DND-41 (cell line): Measurements from ENCODE around the gene PRKAR1A.

Experiments
- ATAC-seq: fragments of 200-7000 bp; cut with Tn5 transposase; 3 replicates; pipeline ENCODE4 v1.9.1; 2021; ENCODE audit warnings: low read depth; ENCODE audit not compliant: insufficient read depth
- DNase-seq: peaks from one replicate; pipeline ENCODE4 v3.0.0-alpha.2; 2020
- H2AFZ ChIP-seq: 2 replicates; pipeline ENCODE4 v1.6.0; 2012; ENCODE audit warnings: low read depth, low read length
- H3K27ac ChIP-seq: 2 replicates; pipeline ENCODE4 v1.5.1; 2012; ENCODE audit warnings: low read length, inconsistent platforms
- H3K27me3 ChIP-seq: fragments of 200-600 bp; sonication (generic); 2 replicates; pipeline ENCODE4 v1.6.0; 2012; ENCODE audit warnings: low read length, mild to moderate bottlenecking, inconsistent platforms; ENCODE audit not compliant: insufficient read depth, poor library complexity
- H3K36me3 ChIP-seq: 2 replicates; pipeline ENCODE4 v1.5.1; 2012; ENCODE audit warnings: low read length, inconsistent platforms; ENCODE audit not compliant: insufficient read depth
- H3K4me1 ChIP-seq: 2 replicates; pipeline ENCODE4 v1.5.1; 2012; ENCODE audit warnings: mild to moderate bottlenecking, low read length; ENCODE audit not compliant: insufficient read depth
- H3K4me2 ChIP-seq: 2 replicates; pipeline ENCODE4 v1.6.0; 2012; ENCODE audit warnings: mild to moderate bottlenecking, moderate library complexity, low read length, inconsistent platforms; ENCODE audit not compliant: insufficient read depth
- H3K4me3 ChIP-seq, 2 experiments: fragments of 200-600 bp in 1 of 2; shearing (Covaris generic) in 1 of 2; 2 replicates each; pipeline ENCODE4 v1.5.1; 2012 to 2016; ENCODE audit warnings: inconsistent platforms in 2 of 2, low read length in 2 of 2, mild to moderate bottlenecking in 2 of 2, low read depth in 1 of 2, moderate library complexity in 1 of 2
- H3K79me2 ChIP-seq: 2 replicates; pipeline ENCODE4 v1.6.0; 2012; ENCODE audit warnings: low read length, inconsistent platforms; ENCODE audit not compliant: insufficient read depth
- H3K9ac ChIP-seq: 2 replicates; pipeline ENCODE4 v1.6.0; 2012; ENCODE audit warnings: low read depth, mild to moderate bottlenecking, inconsistent platforms, low read length, moderate library complexity
- H3K9me3 ChIP-seq: 2 replicates; pipeline ENCODE4 v1.5.1; 2012; ENCODE audit warnings: low read length, moderate library complexity, mild to moderate bottlenecking, inconsistent platforms; ENCODE audit not compliant: insufficient read depth, severe bottlenecking
- H4K20me1 ChIP-seq: 2 replicates; pipeline ENCODE4 v1.6.0; 2012; ENCODE audit warnings: low read length; ENCODE audit not compliant: insufficient read depth
- CTCF ChIP-seq: IDR thresholded peaks from 2 replicates; pipeline ENCODE4 v1.5.1; 2012; ENCODE audit warnings: borderline replicate concordance, low read length, moderate library complexity, mild to moderate bottlenecking; ENCODE audit not compliant: poor library complexity, severe bottlenecking; ENCODE audit errors: extremely low read depth
- EZH2 ChIP-seq: IDR thresholded peaks from 3 replicates; pipeline ENCODE4 v1.6.1; 2012; ENCODE audit warnings: borderline replicate concordance, low read depth, mild to moderate bottlenecking, moderate library complexity, low read length, inconsistent platforms; ENCODE audit not compliant: severe bottlenecking

The PRKAR1A gene

GRCh38 chr17:68598545-68598961, 86.3 kb downstream of the PRKAR1A start:
- no peak overlapping the region for H3K27ac ChIP-seq
- ATAC-seq (no peak), DNase-seq (no peak)
- no peak overlapping the region for H2AFZ ChIP-seq
- H3K9me3 ChIP-seq, result no peaks in the 10 kb centered on the region
- H3K4me3 ChIP-seq, result no peak overlapping the region
- H3K4me2 ChIP-seq, result no peak overlapping the region
- H3K4me1 ChIP-seq, result no peaks in the 10 kb centered on the region
- no peaks in the 10 kb centered on the region for H3K79me2 ChIP-seq
- H4K20me1 ChIP-seq, result no peaks in the 10 kb centered on the region
- no peak overlapping the region for H3K9ac ChIP-seq
- H3K27me3 ChIP-seq, result peaks cover 18% of the 10 kb centered on the region
- no peaks in the 10 kb centered on the region for H3K36me3 ChIP-seq
- TF ChIP-seq EZH2 (no peak), CTCF (no peak)

GRCh38 chr17:68599091-68599490, 86.9 kb downstream of the PRKAR1A start:
- no peak overlapping the region for H2AFZ ChIP-seq
- no peaks in the 10 kb centered on the region for H3K9me3 ChIP-seq
- no peaks in the 10 kb centered on the region for H4K20me1 ChIP-seq
- no peak overlapping the region for H3K9ac ChIP-seq
- ATAC-seq (no peak), DNase-seq (no peak)
- no peaks in the 10 kb centered on the region for H3K36me3 ChIP-seq
- TF ChIP-seq EZH2 (no peak), CTCF (no peak)
- H3K4me1 ChIP-seq, result no peaks in the 10 kb centered on the region
- peaks cover 18% of the 10 kb centered on the region for H3K27me3 ChIP-seq
- H3K4me2 ChIP-seq, result no peak overlapping the region
- H3K4me3 ChIP-seq, result no peak overlapping the region
- H3K27ac ChIP-seq, result no peak overlapping the region
- no peaks in the 10 kb centered on the region for H3K79me2 ChIP-seq

GRCh38 chr17:68599552-68600066, 87.4 kb downstream of the PRKAR1A start:
- H2AFZ ChIP-seq, result no peak overlapping the region
- no peak overlapping the region for H3K4me3 ChIP-seq

More at GRCh38 chr17:68599552-68600066, 87.4 kb downstream of the PRKAR1A start:
- no peak overlapping the region for H3K4me2 ChIP-seq
- H3K27ac ChIP-seq, result no peak overlapping the region
- H3K79me2 ChIP-seq, result no peaks in the 10 kb centered on the region
- no peak for TF ChIP-seq EZH2
- no peak for TF ChIP-seq CTCF
- H3K9me3 ChIP-seq, result no peaks in the 10 kb centered on the region
- H3K4me1 ChIP-seq, result no peaks in the 10 kb centered on the region
- H4K20me1 ChIP-seq, result no peaks in the 10 kb centered on the region
- no peak for ATAC-seq
- H3K9ac ChIP-seq, result no peak overlapping the region
- H3K36me3 ChIP-seq, result no peaks in the 10 kb centered on the region
- H3K27me3 ChIP-seq, result peaks cover 18% of the 10 kb centered on the region
- DNase-seq, result no peak
